Stimulated activated CD8-positive, alpha-beta memory T cell treated with anti-CD3 and anti-CD28 coated beads, Interleukin-2, amount 100 ng/mL, for 48 hours (primary cell): ENCODE measurements around the gene MAGOH.
A peak's percentile ranks its signal among the peaks of the same experiment; 100 is the strongest.
"Not testable (repeated sequence)": the region's sequence is repeated elsewhere in the genome, so short reads cannot be mapped to it uniquely, and the experiment has no call there.

ENCODE experiments used
- DNase-seq, 2 donors: peaks; one replicate each; pipeline ENCODE4 v3.0.0-alpha.2; 2020; ENCODE audit warnings: low read depth in 2 of 2

MAGOH gene

GRCh38 chr1:53187401-53187800 is 50.9 kb downstream of the MAGOH start:
- DNase-seq = no peak

GRCh38 chr1:53186533-53186932 is 51.8 kb downstream of the MAGOH start:
- no peak for DNase-seq

- not testable (repeated sequence) for DNase-seq
Measured at GRCh38 chr1:53185955-53186297, 52.4 kb downstream of the MAGOH start.

- no peak for DNase-seq
Measured at GRCh38 chr1:53183095-53183990, 55.0 kb downstream of the MAGOH start.

GRCh38 chr1:53182716-53183094 is 55.6 kb downstream of the MAGOH start:
- DNase-seq = no peak

GRCh38 chr1:53182111-53182593 is 56.2 kb downstream of the MAGOH start:
- peak; percentile 68 to 81 for DNase-seq

GRCh38 chr1:53180951-53181350 is 57.4 kb downstream of the MAGOH start:
- DNase-seq = no peak

GRCh38 chr1:53180226-53180625 is 58.1 kb downstream of the MAGOH start:
- no peak for DNase-seq
